ENCODE results near the gene FYCO1. TPM values are rescaled to one million over a fixed set of nuclear protein-coding genes. Genes with fewer than 3 reads are reported as not detected.

The FYCO1 gene
- total and polyA plus RNA-seq, 10 of the 15 experiments (the other 5 are each of a cell fraction or from before 2014, with no cell fraction given): 1.5 to 8.4 (median 6.5) TPM

- intact Hi-C loops (cut with micrococcal nuclease; ENCODE audit: unreplicated experiment) (no loop called here), in situ Hi-C loops (cut with MboI) (loop anchor here (5.0 kb wide), 1 partner anchor 421 kb away; no protein-coding TSS in a partner anchor)
- TF ChIP-seq SREBF2 (IDR thresholded peaks at IDR 0.05; ENCODE audit: low read length) (no peak), POLR2AphosphoS5 (IDR thresholded peaks at IDR 0.05; ENCODE audit: low read length) (no peak), SMAD5 (IDR thresholded peaks at IDR 0.05; ENCODE audit: low read depth) (no peak), KLF5 (IDR thresholded peaks at IDR 0.05; ENCODE audit: partially characterized antibody) (no peak), BACH1 (IDR thresholded peaks at IDR 0.05; ENCODE audit: borderline replicate concordance) (no peak), ELK1 (IDR thresholded peaks at IDR 0.05; ENCODE audit: low read depth, low read length) (no peak), MEF2A (IDR thresholded peaks at IDR 0.05; ENCODE audit: insufficient read depth, low read depth, low read length) (no peak), NR2F1 (conservative IDR thresholded peaks at IDR 0.05) (no peak), EED (IDR thresholded peaks at IDR 0.05; ENCODE audit: low read depth) (no peak), ASH2L (IDR thresholded peaks at IDR 0.05; ENCODE audit: borderline replicate concordance, low read depth) (no peak), MAX (IDR thresholded peaks at IDR 0.05; ENCODE audit: low read depth, low read length) (no peak), CBX5 (IDR thresholded peaks at IDR 0.05; ENCODE audit: low read depth) (no peak), TARDBP (IDR thresholded peaks at IDR 0.05; ENCODE audit: borderline replicate concordance) (no peak), ZZZ3 (IDR thresholded peaks at IDR 0.05; ENCODE audit: control insufficient read depth, insufficient read length, low read depth) (no peak), EP300 (IDR thresholded peaks at IDR 0.05; ENCODE audit: borderline replicate concordance in 1 of 2, control insufficient read depth in 1 of 2, low read depth in 2 of 2, low read length in 2 of 2) (no peak), E4F1 (IDR thresholded peaks at IDR 0.05; ENCODE audit: borderline replicate concordance, partially characterized antibody) (no peak), RBBP5 (conservative IDR thresholded peaks at IDR 0.05) (no peak), MYB (IDR thresholded peaks at IDR 0.05; ENCODE audit: borderline replicate concordance, low read depth, low read length) (no peak), PML (IDR thresholded peaks at IDR 0.05; ENCODE audit: low read length) (no peak)
- H3K79me2 ChIP-seq (ENCODE audit: control insufficient read depth, insufficient read depth, low read length): no peaks in the 10 kb centered on the region
- no peaks in the 10 kb centered on the region for H3K27me3 ChIP-seq (replicated peaks in 1 of 2; ENCODE audit: control insufficient read depth in 2 of 2, insufficient read depth in 2 of 2, low read length in 1 of 2)
- ChIA-PET RAD21 (ENCODE audit: unreplicated experiment) (interaction anchor here (0.8 to 2.7 kb wide), 2 partner anchors 91 to 144 kb away, joined by 3 to 12 read pairs; no protein-coding TSS in a partner anchor), CTCF (interaction anchor here (1.3 to 11.2 kb wide), 4 partner anchors 13 to 172 kb away, joined by 4 to 189 read pairs (median 65); no protein-coding TSS in a partner anchor), SMC1A (ENCODE audit: uncharacterized antibody, unreplicated experiment) (interaction anchor here (0.7 to 21.6 kb wide), 4 partner anchors 12 to 246 kb away, joined by 3 to 523 read pairs (median 3); no protein-coding TSS in a partner anchor), POLR2A (no interaction called here)
- peaks cover 10 to 11% of the 10 kb centered on the region in 2 experiments for H3K36me3 ChIP-seq (ENCODE audit: control insufficient read depth in 2 of 2, insufficient read depth in 2 of 2, low read length in 1 of 2)
- H3K9me3 ChIP-seq (replicated peaks; ENCODE audit: control insufficient read depth, insufficient read depth, low read length): no peaks in the 10 kb centered on the region; the same call in 2 of the 3 replicates
- H3K9ac ChIP-seq (ENCODE audit: control insufficient read depth, insufficient read depth, low read length): no peak overlapping the region
- DNase-seq (ENCODE audit: low read depth, low spot score) (no peak), FAIRE-seq (no peak), ATAC-seq (no peak)
- H2AFZ ChIP-seq (ENCODE audit: control insufficient read depth, low read depth, low read length): no peak overlapping the region
- H3K4me1 ChIP-seq (ENCODE audit: control insufficient read depth, insufficient read depth, low read length): no peaks in the 10 kb centered on the region; the same call in 1 of the 2 replicates
- peaks cover 3% of the 10 kb centered on the region; the same call in 1 of the 2 replicates for H4K20me1 ChIP-seq (ENCODE audit: control insufficient read depth, insufficient read depth)
- no TSS peak for BruUV-seq (replicated peaks)
- H3K4me3 ChIP-seq: no peak overlapping the region
- no peak overlapping the region for H3K4me2 ChIP-seq (ENCODE audit: control insufficient read depth, insufficient read depth)
- WGBS (ENCODE audit: insufficient coverage, insufficient replicate concordance, low lambda C conversion rate, missing lambda C conversion rate): 97% methylated on average over 4 of the region's 4 CpGs
- no peak overlapping the region for H3K27ac ChIP-seq (ENCODE audit: control insufficient read depth, insufficient read depth)
Measured at GRCh38 chr3:45933591-45933990, 62.0 kb downstream of the FYCO1 start.

All from GM12878 (cell line).